H1 (cell line): ENCODE data around the gene RCBTB2. TPM values are rescaled to one million over a fixed set of nuclear protein-coding genes. Genes with fewer than 3 reads are reported as not detected.

Experiments
- CHD1 ChIP-seq: IDR thresholded peaks from 2 replicates; pipeline ENCODE4 v1.6.1; 2012; ENCODE audit warnings: low read depth, low read length, improper control_type of control experiment
- GTF2F1 ChIP-seq: IDR thresholded peaks from 2 replicates; pipeline ENCODE4 v1.6.1; 2012; ENCODE audit warnings: low read depth, low read length, improper control_type of control experiment, borderline replicate concordance
- PHF8 ChIP-seq: fragments of 200-600 bp; sonication (generic); conservative IDR thresholded peaks from 2 replicates; pipeline ENCODE4 v1.7.1; 2012; ENCODE audit warnings: low read depth, mild to moderate bottlenecking, inconsistent platforms, low read length, moderate library complexity
- TEAD4 ChIP-seq: IDR thresholded peaks from 2 replicates; pipeline ENCODE4 v1.6.1; 2012; ENCODE audit warnings: low read depth, low read length, inconsistent platforms, mixed read lengths
- USF2 ChIP-seq: IDR thresholded peaks from 2 replicates; pipeline ENCODE4 v1.6.1; 2011; ENCODE audit warnings: low read length, improper control_type of control experiment
- polyA plus RNA-seq, 7 experiments: library from polyadenylated mRNA; depleted of rRNA in 3 of 7; stranded (reverse) in 5 of 7; unstranded in 2 of 7; fragments of >200 nt in 5 of 7; fragments of 200-250 nt in 2 of 7; gene quantifications; 1 replicate in 5 of 7; 2 replicates in 1 of 7; 4 replicates in 1 of 7; pipeline versions ENCODE4 v1.2.1 to v1.2.3, GENCODE V29; 2011 to 2013; ENCODE audit warnings: missing spikeins in 2 of 7, mixed read lengths in 2 of 7
- total RNA-seq: library from RNA; stranded (reverse); fragmentation: NEBNext Ultra II Directional; extraction: Animal tissue kit (Norgen Biotek cat#: 25700); gene quantifications from 2 replicates; pipeline ENCODE4 v1.2.1, GENCODE V29; 2021

The RCBTB2 gene
- total and polyA plus RNA-seq, 2 of the 8 experiments (the other 6 are each of a cell fraction or from before 2014, with no cell fraction given), result 5.2 to 8.4 TPM

DNA sequence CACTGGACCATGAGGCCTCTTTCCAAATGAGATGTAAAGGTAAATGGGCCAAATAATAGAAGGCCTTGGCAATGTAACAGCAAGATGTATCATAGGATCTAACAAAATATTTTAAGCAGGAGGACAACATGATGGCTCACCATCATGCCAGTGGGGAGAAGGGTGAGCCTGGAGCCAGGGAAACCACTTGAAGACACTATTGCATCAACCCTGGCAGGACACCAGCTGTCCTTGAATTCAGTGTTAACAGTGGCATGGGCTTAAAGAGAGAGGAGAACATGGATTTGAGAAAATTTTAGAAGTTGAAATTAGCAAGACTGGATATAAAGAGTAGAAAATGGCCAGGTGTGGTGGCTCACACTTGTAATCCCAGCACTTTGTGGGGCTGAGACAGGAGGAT lies 6.7 kb upstream of the RCBTB2 start (continued):
- TF ChIP-seq USF2 (no peak), TEAD4 (no peak), PHF8 (no peak), GTF2F1 (no peak), CHD1 (no peak)
